CD4-positive, alpha-beta memory T cell (primary cell): ENCODE measurements around the gene BMPER. TPM values are rescaled to one million over a fixed set of nuclear protein-coding genes. Genes with fewer than 3 reads are reported as not detected.

Source experiments
- CTCF ChIA-PET: fragments of 350-600 bp; sonication (Branson Sonifier 250); formaldehyde crosslinking; loops from one replicate; lab custom pipeline; 2021; ENCODE audit warnings: inconsistent platforms; ENCODE audit not compliant: partially characterized antibody; lab: Charles Lee
- POLR2A ChIA-PET: fragments of 350-600 bp; sonication (Branson Sonifier 250); formaldehyde crosslinking; loops from one replicate; lab custom pipeline; 2021; ENCODE audit not compliant: partially characterized antibody; lab: Charles Lee
- DNase-seq, 5 donors: peaks; one replicate each; pipeline versions ENCODE4 v3.0.0 to v3.0.0-alpha.2; 2020 to 2022; ENCODE audit warnings: mixed read lengths in 1 of 5
- H3K27ac ChIP-seq: one replicate; pipeline ENCODE4 v1.7.0; 2013; ENCODE audit warnings: low read depth, low read length
- H3K27me3 ChIP-seq: 2 replicates; pipeline ENCODE4 v1.7.0; 2013; ENCODE audit warnings: mild to moderate bottlenecking, low read length, moderate library complexity; ENCODE audit not compliant: insufficient read depth
- H3K36me3 ChIP-seq: 2 replicates; pipeline ENCODE4 v1.7.0; 2013; ENCODE audit warnings: mild to moderate bottlenecking, low read length, moderate library complexity; ENCODE audit not compliant: insufficient read depth
- H3K4me1 ChIP-seq: 2 replicates; pipeline ENCODE4 v1.7.0; 2013; ENCODE audit warnings: mild to moderate bottlenecking, low read length, moderate library complexity; ENCODE audit not compliant: insufficient read depth
- H3K4me3 ChIP-seq, 2 donors: one replicate each; pipeline ENCODE4 v1.7.0; 2013; ENCODE audit warnings: low read length in 2 of 2, mild to moderate bottlenecking in 1 of 2
- H3K9me3 ChIP-seq, 2 donors: one replicate each; pipeline ENCODE4 v1.7.0; 2013; ENCODE audit warnings: low read length in 2 of 2, control low read depth in 1 of 2; ENCODE audit not compliant: control insufficient read depth in 1 of 2
- H3K27ac Mint-ChIP-seq, 7 donors: one replicate each; pipeline ENCODE4 v1.8.0; 2020 to 2021; ENCODE audit warnings: mixed read lengths in 7 of 7, mild to moderate bottlenecking in 6 of 7, inconsistent platforms in 3 of 7, moderate library complexity in 3 of 7
- H3K27me3 Mint-ChIP-seq, 2 donors: one replicate each; pipeline ENCODE4 v1.8.0; 2020 to 2021; ENCODE audit warnings: mixed read lengths in 2 of 2
- H3K36me3 Mint-ChIP-seq, 2 donors: one replicate each; pipeline ENCODE4 v1.8.0; 2020 to 2021; ENCODE audit warnings: mixed read lengths in 2 of 2, inconsistent platforms in 1 of 2, mild to moderate bottlenecking in 1 of 2
- H3K4me1 Mint-ChIP-seq, 4 donors: one replicate each; pipeline ENCODE4 v1.8.0; 2020 to 2021; ENCODE audit warnings: mixed read lengths in 4 of 4, mild to moderate bottlenecking in 1 of 4
- H3K4me3 Mint-ChIP-seq, 8 donors: one replicate each; pipeline ENCODE4 v1.8.0; 2020 to 2021; ENCODE audit warnings: mixed read lengths in 8 of 8, mild to moderate bottlenecking in 7 of 8, moderate library complexity in 6 of 8, inconsistent platforms in 3 of 8
- H3K9me3 Mint-ChIP-seq, 8 donors: one replicate each; pipeline ENCODE4 v1.8.0; 2020 to 2021; ENCODE audit warnings: mixed read lengths in 8 of 8, mild to moderate bottlenecking in 5 of 8, inconsistent platforms in 3 of 8, moderate library complexity in 1 of 8
- intact Hi-C: fragments of 100-400 bp; cut with micrococcal nuclease; formaldehyde crosslinking; loops from one replicate; pipeline ENCODE4 v1.15.1; 2023
- polyA plus RNA-seq, 2 donors: library from polyadenylated mRNA; unstranded; fragments of 300-500 nt; fragmentation: Illumina TruSeq; gene quantifications; one replicate each; pipeline ENCODE4 v1.2.3, GENCODE V29; 2021
- total RNA-seq, 2 experiments: library from RNA; stranded (reverse); gene quantifications; one replicate each; pipeline ENCODE4 v1.2.3, GENCODE V29; 2021

Gene BMPER
- total and polyA plus RNA-seq, 4 experiments from 2014 or later: 0.24 to 0.30 TPM; not detected in 2

GRCh38 chr7:34074421-34074820 is 169.1 kb downstream of the BMPER start:
- Mint-ChIP-seq H3K27ac (no peak overlapping the region), H3K36me3 (no peaks in the 10 kb centered on the region), H3K4me1 (no peaks in the 10 kb centered on the region), H3K9me3 (peaks cover 0 to 4% (median 2%) of the 10 kb centered on the region in 8 donors), H3K27me3 (peaks cover 2 to 3% of the 10 kb centered on the region in 2 donors), H3K4me3 (no peak overlapping the region)
- Histone ChIP-seq H3K36me3 (no peaks in the 10 kb centered on the region), H3K4me3 (no peak overlapping the region), H3K4me1 (no peaks in the 10 kb centered on the region), H3K27me3 (no peaks in the 10 kb centered on the region), H3K9me3 (no peaks in the 10 kb centered on the region), H3K27ac (no peak overlapping the region)
- no peak for DNase-seq
- ChIA-PET POLR2A (no interaction called here), CTCF (no interaction called here)
- intact Hi-C loops: loop anchor here (5.0 kb wide), 1 partner anchor 133 kb away; no protein-coding TSS in a partner anchor

- POLR2A ChIA-PET: no interaction called here
- peaks cover 0 to 4% (median 2%) of the 10 kb centered on the region in 8 donors for H3K9me3 Mint-ChIP-seq
These were observed 170.4 kb downstream of the BMPER start for GRCh38 chr7:34075523-34076370.

GRCh38 chr7:34077168-34077567 is 171.8 kb downstream of the BMPER start:
- ChIA-PET POLR2A (no interaction called here), CTCF (no interaction called here)
- Mint-ChIP-seq H3K27me3 (peaks cover 2% of the 10 kb centered on the region in 2 donors), H3K9me3 (peaks cover 0 to 3% (median 0%) of the 10 kb centered on the region in 8 donors), H3K36me3 (no peaks in the 10 kb centered on the region), H3K27ac (no peak overlapping the region), H3K4me3 (no peak overlapping the region), H3K4me1 (no peaks in the 10 kb centered on the region)
- DNase-seq: no peak
- Histone ChIP-seq H3K9me3 (no peaks in the 10 kb centered on the region), H3K4me3 (no peak overlapping the region), H3K4me1 (no peaks in the 10 kb centered on the region), H3K27me3 (no peaks in the 10 kb centered on the region), H3K36me3 (no peaks in the 10 kb centered on the region), H3K27ac (no peak overlapping the region)
- intact Hi-C loops: no loop called here

More at GRCh38 chr7:34075523-34076370, 170.4 kb downstream of the BMPER start:
- H3K36me3 Mint-ChIP-seq: no peaks in the 10 kb centered on the region
- Histone ChIP-seq H3K9me3 (no peaks in the 10 kb centered on the region), H3K27ac (no peak overlapping the region), H3K4me3 (no peak overlapping the region), H3K36me3 (no peaks in the 10 kb centered on the region), H3K27me3 (no peaks in the 10 kb centered on the region), H3K4me1 (no peaks in the 10 kb centered on the region)
- H3K27me3 Mint-ChIP-seq: peaks cover 2 to 4% of the 10 kb centered on the region in 2 donors
- intact Hi-C loops: no loop called here
- CTCF ChIA-PET: no interaction called here
- DNase-seq: no peak
- H3K27ac Mint-ChIP-seq: no peak overlapping the region
- no peak overlapping the region for H3K4me3 Mint-ChIP-seq
- no peaks in the 10 kb centered on the region for H3K4me1 Mint-ChIP-seq

GRCh38 chr7:34078864-34079263 is 173.5 kb downstream of the BMPER start:
- Mint-ChIP-seq H3K4me3 (no peak overlapping the region), H3K9me3 (peaks cover 0 to 3% (median 0%) of the 10 kb centered on the region in 8 donors), H3K27me3 (peaks cover 0 to 2% of the 10 kb centered on the region in 2 donors), H3K27ac (no peak overlapping the region), H3K36me3 (no peaks in the 10 kb centered on the region), H3K4me1 (no peaks in the 10 kb centered on the region)
- no peak for DNase-seq
- Histone ChIP-seq H3K4me3 (no peak overlapping the region), H3K4me1 (no peaks in the 10 kb centered on the region), H3K36me3 (no peaks in the 10 kb centered on the region), H3K9me3 (no peaks in the 10 kb centered on the region), H3K27ac (no peak overlapping the region), H3K27me3 (no peaks in the 10 kb centered on the region)
- intact Hi-C loops: no loop called here
- ChIA-PET POLR2A (no interaction called here), CTCF (no interaction called here)

- Histone ChIP-seq H3K4me1 (no peaks in the 10 kb centered on the region), H3K4me3 (no peak overlapping the region), H3K36me3 (no peaks in the 10 kb centered on the region), H3K27me3 (no peaks in the 10 kb centered on the region), H3K9me3 (no peaks in the 10 kb centered on the region), H3K27ac (no peak overlapping the region)
- CTCF ChIA-PET: no interaction called here
- Mint-ChIP-seq H3K27me3 (peaks cover 0 to 2% of the 10 kb centered on the region in 2 donors), H3K4me1 (no peaks in the 10 kb centered on the region), H3K27ac (no peak overlapping the region), H3K9me3 (peaks cover 0 to 3% (median 0%) of the 10 kb centered on the region in 8 donors), H3K36me3 (no peaks in the 10 kb centered on the region), H3K4me3 (no peak overlapping the region)
- POLR2A ChIA-PET: no interaction called here
- intact Hi-C loops: no loop called here
- DNase-seq: no peak
These were observed 175.2 kb downstream of the BMPER start for GRCh38 chr7:34080513-34080912.

- no peak overlapping the region for H3K27ac Mint-ChIP-seq
- H3K36me3 ChIP-seq: no peaks in the 10 kb centered on the region
- H3K4me1 Mint-ChIP-seq: no peaks in the 10 kb centered on the region
- peaks cover 0 to 3% (median 0%) of the 10 kb centered on the region in 8 donors for H3K9me3 Mint-ChIP-seq
- no peak overlapping the region for H3K27ac ChIP-seq
- ChIA-PET POLR2A (no interaction called here), CTCF (interaction anchor here (0.7 kb wide), 1 partner anchor 515 kb away, joined by 7 read pairs; no protein-coding TSS in a partner anchor)
- no peak for DNase-seq
- H3K36me3 Mint-ChIP-seq: no peaks in the 10 kb centered on the region
- intact Hi-C loops: no loop called here
- no peaks in the 10 kb centered on the region for H3K4me1 ChIP-seq
- no peak overlapping the region for H3K4me3 ChIP-seq
- peaks cover 0 to 2% of the 10 kb centered on the region in 2 donors for H3K27me3 Mint-ChIP-seq
- no peaks in the 10 kb centered on the region for H3K27me3 ChIP-seq
- no peaks in the 10 kb centered on the region for H3K9me3 ChIP-seq
- no peak overlapping the region for H3K4me3 Mint-ChIP-seq
These were observed 176.6 kb downstream of the BMPER start for GRCh38 chr7:34081935-34082334.

GRCh38 chr7:34083440-34083839 is 178.1 kb downstream of the BMPER start:
- intact Hi-C loops: no loop called here
- no peaks in the 10 kb centered on the region for H3K4me1 ChIP-seq
- no peaks in the 10 kb centered on the region for H3K4me1 Mint-ChIP-seq
- H3K36me3 Mint-ChIP-seq: no peaks in the 10 kb centered on the region
- no peaks in the 10 kb centered on the region for H3K27me3 ChIP-seq
- DNase-seq: no peak
- peaks cover 0 to 3% (median 0%) of the 10 kb centered on the region in 8 donors for H3K9me3 Mint-ChIP-seq
- no peaks in the 10 kb centered on the region for H3K9me3 ChIP-seq
- CTCF ChIA-PET: no interaction called here
- no peak overlapping the region for H3K4me3 ChIP-seq
- H3K4me3 Mint-ChIP-seq: no peak overlapping the region
- no peak overlapping the region for H3K27ac ChIP-seq
- POLR2A ChIA-PET: no interaction called here
- no peaks in the 10 kb centered on the region for H3K36me3 ChIP-seq
- no peak overlapping the region for H3K27ac Mint-ChIP-seq
- H3K27me3 Mint-ChIP-seq: peaks cover 0 to 2% of the 10 kb centered on the region in 2 donors
